ENCODE data around the gene RYR2.

- TF ChIP-seq, protein P1, sequence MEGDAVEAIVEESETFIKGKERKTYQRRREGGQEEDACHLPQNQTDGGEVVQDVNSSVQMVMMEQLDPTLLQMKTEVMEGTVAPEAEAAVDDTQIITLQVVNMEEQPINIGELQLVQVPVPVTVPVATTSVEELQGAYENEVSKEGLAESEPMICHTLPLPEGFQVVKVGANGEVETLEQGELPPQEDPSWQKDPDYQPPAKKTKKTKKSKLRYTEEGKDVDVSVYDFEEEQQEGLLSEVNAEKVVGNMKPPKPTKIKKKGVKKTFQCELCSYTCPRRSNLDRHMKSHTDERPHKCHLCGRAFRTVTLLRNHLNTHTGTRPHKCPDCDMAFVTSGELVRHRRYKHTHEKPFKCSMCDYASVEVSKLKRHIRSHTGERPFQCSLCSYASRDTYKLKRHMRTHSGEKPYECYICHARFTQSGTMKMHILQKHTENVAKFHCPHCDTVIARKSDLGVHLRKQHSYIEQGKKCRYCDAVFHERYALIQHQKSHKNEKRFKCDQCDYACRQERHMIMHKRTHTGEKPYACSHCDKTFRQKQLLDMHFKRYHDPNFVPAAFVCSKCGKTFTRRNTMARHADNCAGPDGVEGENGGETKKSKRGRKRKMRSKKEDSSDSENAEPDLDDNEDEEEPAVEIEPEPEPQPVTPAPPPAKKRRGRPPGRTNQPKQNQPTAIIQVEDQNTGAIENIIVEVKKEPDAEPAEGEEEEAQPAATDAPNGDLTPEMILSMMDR (IDR thresholded peaks at IDR 0.05; ENCODE audit: low read length) = no peak
- TF ChIP-seq EZH2 (IDR thresholded peaks at IDR 0.05; ENCODE audit: borderline replicate concordance, low read length) = no peak
Observed at GRCh38 chr1:237223419-237223818, 181.4 kb downstream of the RYR2 start.
